ENCODE results near the gene KIF1A.

GRCh38 chr2:240672076-240672700, 147.8 kb downstream of the KIF1A start:
- TF ChIP-seq CTCF (IDR thresholded peaks at IDR 0.05) (no peak), POLR2AphosphoS5 (IDR thresholded peaks at IDR 0.05) (no peak)
